Fibroblast of skin of abdomen (primary cell): Measurements from ENCODE around the gene SPOCD1.

Experiments
- DNase-seq: peaks from one replicate; pipeline ENCODE4 v3.0.0-alpha.2; 2013

SPOCD1 gene

DNA sequence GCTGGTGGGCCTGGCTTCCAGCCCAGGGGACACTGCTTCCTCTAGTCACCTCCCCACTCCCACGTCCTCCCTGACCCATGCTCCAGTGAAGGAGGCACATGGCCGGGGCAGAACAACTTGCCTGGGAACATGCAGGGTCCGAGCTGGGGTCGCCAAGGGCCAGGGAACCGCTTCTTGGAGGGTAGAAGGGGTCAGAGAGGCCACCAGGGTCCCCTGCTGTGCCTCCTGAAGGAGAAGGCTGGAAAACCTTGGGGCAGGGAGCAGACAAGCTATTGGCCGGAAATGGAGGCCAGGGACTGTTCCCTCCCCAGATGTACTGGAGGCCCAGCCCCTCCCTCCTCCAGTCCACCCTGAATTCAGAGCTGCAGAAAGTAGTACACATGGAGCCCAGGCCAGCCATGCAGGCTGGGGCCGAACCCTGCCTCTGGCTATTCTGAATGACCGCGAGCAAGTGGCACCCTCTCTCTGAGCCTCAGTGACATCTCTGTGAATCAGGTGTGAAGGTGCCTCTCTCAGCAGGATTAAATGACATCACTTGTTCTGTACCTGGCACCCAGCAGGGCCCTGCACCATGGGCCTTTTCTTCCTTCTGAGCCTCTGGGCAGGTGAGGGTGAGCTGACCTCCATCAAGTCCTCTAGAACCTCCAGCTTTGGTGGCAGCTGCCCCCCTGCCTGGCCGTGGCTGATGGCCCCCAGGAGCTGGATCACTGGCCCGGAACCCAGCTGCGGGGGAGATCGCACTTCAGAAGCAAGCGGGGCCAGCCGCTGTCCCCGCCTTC lies 15.7 kb downstream of the SPOCD1 start:
- DNase-seq = no peak

DNA sequence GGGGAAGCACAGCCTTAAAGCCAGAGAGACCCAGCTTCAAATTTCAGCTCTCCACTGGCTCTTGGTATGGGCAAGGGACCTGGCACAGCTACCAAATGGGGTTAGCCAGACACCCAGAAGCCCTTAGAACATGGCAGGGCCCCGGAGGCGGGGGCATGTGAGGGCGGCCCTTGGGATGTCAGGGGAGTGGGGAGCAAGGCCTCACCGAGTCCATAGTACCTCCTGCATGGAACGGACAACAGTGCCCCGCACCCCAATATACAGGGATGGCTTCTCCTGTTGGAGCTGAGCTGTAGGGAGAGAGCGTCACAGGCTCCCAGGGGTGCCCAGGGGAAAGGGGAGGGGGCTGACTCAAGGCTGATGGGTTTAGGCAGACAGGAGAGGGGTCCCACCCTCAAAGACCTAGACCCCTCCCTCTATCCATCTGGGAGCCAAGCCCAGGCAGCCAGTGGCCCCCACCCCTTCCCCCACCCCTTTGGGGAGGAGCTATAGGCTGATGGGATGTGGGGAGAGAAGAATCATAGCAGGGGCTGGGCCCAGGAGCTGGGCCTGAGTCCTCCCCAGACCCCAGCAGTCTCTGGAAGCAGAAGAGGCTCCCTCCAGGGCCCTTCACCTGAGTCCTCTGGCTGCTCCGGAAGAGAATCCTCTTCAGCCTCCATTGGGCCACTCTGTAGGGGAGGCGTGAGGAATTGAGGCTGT lies 16.5 kb downstream of the SPOCD1 start:
- no peak for DNase-seq

DNA sequence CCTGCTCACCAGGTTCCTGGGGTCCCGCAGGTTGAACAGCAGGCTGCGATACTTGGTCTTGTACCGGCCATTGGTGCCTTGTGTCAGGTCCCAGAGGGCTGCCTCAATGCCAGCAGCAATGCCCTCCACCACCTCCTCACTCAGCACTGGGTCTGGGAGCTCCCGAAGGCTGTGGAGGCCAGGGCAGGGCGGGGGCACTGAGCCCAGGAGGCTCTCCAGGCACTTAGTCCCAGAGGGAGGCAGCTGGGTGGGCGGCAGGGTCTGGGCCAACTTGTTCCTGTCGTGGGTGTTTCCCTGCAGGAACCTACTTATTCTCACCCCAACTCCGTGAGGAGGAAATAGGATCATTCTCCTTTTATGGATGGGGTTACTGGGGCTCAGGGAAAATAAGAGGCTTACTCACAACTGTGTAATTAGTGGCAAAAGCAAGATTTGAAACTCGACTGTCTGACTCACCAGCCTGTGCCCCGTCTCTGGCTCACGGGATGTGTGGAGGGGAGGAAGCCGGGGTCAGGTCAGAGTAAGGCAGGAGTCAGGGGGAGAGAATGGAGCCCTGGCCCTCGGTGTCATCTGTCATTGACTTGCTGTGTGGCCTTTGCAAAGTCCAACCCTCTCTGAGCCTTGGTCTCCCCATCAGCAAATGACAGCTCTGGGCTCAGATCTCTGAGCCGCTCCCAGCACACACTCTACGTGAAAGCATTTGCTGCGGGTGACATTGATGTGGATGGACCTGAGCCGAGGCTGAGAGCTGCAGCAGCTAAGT lies 17.2 kb downstream of the SPOCD1 start:
- peak; percentile 88 for DNase-seq

DNA sequence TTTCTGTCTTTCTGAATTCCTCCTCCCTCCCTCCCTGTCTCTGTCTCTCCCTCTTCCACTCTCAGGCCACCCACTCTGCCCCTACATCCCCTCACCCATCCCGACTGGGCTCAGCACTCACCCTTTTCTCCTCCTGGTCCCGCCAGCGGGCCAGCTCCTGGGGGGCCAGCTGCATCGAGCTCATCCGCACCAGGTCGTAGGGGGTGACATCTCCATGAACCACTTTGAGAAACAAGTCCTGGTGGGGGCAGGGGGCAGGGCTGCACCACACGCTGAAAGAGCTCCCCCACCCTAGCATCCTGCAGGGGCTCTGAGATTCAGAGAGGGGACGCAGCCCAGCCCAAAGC lies 17.8 kb downstream of the SPOCD1 start:
- no peak for DNase-seq

DNA sequence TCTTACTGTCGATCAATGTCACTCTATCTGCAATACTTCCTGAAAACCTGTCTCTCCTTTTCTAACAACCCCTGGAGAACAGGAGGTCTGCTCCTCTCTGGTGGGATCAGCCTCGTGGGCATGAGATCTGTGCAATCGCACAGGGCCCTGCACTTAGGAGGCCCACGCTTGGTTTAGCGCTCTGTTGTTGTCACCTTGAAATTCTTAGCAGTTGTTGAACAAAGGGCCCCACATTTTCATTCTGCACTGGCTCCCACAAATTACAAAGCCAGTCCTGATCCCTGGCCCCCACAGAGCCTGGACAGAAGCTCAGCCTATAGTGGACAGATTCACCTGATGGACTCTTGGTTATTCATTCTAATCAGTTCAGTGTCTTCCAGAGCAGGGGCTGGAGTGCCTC lies 18.6 kb downstream of the SPOCD1 start:
- no peak for DNase-seq

DNA sequence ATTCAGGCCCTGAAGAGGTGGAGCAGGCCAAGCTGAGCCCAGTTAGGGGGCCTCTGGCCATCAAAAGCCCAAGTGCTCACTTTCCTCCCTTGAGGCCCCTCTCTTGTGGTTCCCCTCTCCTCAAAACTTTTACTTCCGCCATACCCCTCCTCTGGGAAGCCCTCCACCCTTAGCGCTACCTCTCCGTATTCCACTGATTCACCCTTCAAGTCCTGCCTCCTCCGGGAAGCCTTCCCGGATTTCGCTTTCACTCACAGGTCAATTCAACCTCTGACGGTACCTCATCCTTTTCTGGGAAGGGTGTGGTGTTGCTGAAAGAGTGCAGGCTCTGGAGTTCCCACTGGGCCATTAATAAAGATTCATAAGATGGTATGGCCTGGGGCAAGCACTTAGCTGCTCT lies 19.1 kb downstream of the SPOCD1 start:
- DNase-seq = no peak

DNA sequence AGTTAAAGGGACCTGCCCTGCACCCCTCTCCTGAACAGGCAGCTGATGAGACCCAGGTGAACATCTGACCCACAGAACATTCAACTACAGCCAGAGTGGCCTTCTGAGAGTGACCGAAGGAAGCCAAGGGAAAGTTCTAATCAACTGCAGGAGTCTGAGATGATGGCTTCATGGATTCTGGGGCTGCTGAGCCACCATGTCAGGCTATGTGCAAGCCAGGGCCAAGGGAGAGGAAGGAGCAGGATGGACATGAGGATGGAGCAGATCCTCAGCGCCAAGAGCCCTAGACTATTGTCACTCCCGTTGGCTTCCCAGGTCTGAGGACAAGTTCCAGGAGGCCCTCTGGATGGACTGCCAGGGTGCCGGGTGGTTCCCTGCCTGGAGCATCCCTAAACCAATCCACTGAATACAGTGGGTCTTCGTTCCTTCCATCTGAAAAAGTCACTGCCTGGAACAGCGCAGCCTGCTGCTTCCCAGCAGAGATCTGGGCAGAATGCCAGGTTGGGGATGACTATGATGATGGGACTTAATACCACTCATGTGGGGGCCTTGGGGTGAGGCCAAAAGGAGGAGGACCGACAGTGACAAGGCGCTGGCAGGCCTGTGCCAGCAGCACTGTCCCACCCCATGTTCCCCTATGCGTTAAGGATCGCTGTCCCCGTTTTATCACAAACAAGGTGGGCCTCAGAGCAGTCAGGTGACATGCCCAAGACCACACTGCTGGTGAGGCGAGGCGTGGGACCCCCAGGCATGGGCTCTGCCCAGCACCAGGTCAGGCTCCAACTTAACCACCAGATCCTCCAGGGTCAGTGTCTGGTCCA lies 19.8 kb downstream of the SPOCD1 start:
- DNase-seq = peak; percentile 87

DNA sequence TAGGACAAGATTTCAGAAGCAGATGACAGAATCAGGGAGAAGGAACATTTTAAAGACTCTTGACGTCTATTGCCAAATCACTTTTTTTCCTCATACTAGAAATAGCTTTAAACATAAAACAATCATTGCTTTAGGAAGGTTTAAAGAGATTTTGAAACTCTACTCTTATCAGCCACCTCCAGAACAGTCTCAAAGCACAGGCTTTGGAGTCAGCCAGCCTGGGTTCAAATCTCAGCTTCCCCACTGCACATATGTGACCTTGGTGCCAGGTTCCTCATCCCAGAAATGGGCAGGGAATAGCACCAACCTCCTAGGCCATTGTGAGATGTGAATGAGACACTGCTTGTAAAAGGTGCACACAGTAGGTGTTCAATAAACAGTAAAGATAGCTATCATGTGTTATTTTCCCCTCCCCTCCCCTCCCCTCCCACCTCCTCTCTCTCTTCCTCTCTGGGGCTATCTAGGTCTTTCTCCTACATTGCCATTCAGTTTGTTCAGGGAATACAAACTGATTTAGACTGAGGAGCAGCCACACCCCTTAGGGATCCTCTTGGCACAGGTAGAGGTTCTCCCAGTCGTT lies 20.6 kb downstream of the SPOCD1 start:
- no peak for DNase-seq

DNA sequence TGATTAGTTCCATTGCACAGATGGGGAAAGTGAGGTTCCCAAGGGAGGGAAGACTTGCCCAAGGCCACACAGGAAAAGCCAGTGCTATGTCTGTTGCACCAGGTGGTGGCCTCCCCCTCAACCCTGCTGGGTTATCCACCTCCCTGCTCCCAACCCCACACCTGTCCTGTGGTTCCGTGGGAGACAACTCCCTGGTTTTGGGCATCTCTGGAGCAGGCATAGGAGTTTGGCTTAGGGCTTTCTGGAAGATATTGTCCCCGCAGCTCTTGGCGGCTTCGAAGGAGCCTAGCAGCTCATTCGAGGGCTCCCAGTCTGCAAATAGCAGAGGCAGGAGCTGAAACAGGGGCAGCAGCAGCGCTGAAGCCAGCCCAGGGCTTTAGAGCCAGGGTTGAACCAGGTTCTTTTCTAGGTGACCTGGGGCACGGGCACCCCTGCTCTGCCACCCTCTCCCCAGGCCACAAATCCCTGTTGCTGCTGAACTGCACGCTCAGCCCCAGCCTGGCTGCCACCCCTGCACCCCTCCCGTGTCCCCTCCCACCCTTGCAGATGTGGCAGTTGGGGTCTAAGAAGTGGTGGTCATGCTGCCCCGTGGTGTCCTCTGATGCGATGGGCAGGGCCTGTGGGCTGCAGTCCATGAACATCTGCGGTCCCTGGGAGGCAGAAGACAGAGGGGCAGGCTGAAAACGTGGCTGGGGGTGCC lies 22.1 kb downstream of the SPOCD1 start:
- DNase-seq = no peak

DNA sequence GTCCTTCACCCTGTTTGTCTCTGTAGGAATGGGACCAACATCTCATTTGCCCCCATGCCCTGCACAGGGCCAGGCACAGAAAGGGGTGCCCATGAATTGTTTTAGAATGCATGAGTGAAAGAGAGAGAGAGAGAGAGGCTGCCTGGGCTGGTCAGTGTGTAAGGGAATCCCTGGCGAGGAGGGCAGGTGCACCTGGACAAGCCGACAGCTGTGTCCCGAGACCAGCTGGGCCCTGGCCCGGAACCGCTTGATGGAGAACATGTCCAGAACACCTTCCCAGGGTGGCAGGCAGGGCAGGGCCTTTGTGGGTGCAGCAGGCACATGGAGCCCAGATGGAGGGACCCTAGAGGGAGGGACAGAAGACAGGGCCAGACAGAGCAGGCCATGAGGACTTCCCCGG lies 22.7 kb downstream of the SPOCD1 start:
- DNase-seq = no peak

DNA sequence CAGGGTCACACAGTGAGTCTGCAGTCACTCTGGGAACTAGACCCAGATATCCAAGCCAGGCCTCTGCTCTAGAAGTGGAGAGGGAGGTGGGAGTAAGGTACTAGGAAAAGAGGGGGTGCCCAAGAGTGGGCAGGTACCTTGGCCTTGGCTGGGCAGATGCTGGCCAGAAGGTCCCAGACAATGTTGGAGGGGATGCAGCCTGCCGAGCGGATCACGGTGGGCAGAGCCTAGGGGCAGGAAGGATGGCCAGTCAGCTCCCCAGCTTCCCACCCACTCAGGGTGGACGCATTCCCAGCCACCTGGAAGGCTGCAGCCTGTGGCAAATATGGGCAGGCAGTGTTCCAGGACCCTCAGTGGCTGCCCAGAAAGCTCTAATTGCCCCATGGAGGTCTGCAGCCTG lies 23.3 kb downstream of the SPOCD1 start:
- no peak for DNase-seq

DNA sequence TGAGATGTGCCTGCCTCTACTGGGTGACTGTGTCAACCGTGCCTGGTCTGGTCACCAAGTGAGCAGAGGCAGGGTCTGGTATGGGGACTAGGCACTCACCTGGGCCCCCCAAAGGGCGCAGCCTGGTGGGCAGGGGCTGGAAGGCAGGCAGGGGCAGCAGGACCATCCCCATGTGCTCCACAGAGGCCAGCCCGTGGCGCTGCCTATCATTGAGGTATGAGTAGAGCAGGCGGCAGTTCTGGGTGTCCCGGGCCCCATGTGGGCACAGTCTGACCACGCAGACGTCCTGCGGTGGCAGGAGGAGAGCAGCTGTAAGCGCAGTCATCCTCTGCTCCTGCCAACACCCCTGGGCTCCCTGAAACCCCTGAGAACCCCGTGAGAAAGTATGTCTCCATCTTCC lies 23.7 kb downstream of the SPOCD1 start:
- no peak for DNase-seq

DNA sequence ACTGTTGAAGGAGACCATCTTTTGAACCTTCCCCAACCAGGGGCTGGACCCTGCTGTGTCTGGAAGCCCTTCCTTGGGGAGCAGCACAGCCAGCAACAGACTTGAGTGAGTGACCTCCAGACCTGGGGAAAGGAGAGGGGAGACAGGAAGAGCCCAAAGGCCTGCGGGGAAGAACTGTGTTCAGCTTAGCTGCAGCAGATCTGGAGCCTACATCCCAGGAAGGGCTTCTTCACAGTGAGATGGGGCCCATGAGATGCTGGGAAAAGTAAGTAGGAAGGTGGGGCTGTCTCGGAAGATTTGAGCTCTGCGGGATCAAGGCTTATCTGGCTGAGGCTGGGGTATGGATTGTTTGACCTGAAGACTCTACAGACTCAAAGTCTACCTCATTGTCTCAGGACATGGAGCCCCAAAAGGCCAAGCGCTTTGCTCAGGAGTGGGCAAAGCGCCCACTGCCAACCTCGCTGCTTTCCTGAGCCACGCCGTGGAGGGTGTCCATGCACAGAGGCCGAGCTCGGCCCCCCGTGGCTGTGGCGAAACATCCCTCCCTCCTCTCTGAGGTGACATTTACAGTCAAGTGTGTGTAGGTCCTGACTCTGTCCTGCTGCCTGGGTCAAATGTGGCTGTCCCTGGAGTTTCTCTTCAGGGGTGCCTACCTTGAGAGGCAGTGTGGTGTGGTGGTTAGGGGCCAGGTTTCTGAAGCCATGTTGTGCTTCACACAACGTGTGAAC lies 24.5 kb downstream of the SPOCD1 start:
- DNase-seq = no peak

DNA sequence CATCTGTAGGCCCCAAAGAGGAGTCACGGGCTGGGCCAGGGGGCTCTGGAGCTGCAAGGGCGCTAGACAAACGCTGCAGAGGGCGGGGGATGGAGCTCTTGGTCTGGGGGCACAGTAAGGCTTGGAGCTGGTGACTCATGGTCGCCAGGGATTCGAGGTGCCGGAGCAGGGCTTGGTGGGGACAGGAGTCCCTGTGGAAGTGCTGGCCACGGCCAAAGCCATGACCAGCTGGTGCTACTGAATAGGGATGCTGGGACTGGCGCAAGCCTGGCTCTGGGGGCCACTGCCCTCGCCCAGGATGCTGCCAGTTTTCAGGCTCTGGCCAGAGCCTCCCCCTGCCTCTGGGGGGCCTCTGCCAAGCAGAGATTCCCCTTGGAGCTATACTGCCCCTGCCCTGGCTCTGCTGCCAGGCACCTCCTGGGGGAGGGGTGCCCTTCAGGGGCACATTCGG lies 25.2 kb downstream of the SPOCD1 start:
- no peak for DNase-seq

DNA sequence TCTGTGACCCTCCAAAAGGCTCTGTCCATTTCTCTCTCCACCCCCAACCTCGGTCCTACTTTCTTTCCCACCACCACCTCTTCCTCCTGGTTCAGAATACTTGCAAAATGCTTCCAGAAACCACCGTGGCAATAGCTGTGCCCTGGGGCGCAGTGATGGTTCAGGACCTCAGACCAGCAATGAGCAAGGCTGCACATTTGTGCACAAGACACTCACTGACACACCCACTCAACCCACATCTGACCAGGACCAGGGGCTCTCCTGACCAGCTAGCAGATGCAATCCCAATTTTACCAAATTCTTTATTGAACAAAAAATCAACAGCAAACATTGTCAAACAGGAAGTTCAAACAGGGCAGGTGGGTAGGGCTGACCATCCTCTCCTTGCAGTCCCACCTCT lies 25.7 kb downstream of the SPOCD1 start:
- DNase-seq = no peak

DNA sequence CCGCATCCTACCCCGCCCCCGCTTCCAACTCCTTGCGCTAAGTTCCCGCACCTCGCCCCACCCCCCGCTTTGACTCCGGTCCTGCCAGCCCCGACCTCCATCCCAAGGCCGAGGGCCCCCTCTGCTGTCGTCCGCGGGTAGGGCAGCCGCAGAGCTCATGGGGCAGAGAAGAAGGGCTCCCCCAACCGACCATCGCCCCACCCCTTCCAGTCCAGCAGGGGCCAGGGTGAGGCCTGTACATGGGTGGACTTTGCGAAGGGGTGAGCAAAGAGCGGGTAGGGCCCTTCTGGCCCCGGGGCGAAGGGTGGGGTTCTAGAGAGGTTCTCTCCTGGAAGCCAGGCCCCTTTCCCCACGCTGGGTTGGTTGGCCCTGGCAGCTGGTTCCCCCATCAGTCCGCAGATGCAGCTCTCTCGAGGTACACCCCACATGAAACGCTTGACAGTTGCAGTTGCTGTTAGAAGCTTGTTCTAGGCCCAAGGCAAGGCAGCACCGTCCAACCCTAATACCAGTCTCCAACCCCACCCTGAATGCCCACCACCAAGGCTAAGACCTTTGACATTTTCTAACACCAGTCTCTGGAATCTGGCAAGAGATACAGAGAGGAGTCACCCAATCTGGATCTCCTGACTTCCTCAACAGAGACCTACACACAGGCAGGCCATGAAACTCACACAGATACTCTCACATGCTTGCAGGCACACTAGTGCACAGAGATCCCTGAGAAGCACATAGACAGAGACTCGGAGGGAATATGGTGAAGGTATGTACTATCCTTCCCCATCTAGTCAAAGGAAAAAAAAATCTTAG lies 26.4 kb downstream of the SPOCD1 start:
- DNase-seq = peak; percentile 87

DNA sequence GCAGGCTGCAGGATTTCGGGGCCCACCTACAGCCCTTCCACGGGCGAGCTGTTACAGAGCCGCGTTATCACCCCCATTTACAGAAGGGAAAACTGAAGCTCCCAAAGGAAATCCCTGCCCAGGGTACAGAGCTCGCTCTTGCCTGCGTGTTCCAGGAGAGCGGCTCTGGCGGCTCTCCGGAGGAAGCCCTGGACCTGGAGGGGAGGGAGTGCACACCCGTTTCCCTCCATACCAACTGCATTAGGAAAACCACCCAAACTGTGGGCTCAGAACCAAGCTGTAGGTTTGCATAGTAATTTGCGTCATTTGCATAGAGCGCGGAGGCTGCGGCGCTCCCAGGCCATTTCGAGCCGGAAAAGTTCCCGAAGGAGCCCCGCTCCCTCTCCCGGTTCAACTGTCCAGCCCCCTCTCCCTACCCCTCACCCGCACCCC lies 27.0 kb downstream of the SPOCD1 start:
- DNase-seq = peak; percentile 77

DNA sequence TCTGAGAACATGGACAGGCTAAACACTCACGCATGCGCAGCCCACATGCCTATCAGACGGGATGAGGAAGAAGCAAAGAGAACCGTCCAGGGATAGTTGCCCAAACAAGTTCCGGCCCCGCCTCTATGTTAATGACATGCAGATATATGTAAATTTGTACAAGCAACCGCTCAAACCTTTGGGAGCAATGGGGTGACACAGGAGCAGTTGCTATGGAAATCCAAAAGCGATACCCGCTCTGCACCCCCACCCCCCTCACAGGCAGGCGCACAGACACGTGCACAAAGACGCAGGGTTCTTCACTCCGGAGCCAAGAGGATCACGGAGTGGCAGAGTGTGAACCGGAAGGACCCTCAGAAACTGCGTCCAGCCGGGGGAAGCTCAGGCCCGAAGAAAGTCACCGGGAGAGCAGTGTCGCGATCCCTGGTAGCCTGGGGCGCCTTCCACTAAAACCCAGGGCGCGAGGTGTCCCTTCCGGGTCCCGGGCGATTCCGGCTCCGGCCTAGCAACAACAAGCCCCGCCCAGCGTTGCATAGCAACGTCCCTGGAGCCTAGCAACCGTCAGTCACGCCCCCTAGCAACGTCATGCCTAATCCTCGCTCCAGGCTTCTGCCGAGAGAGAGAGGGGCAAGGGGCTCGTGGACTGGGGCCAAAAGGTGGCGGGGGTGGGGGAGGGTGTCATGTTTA lies 27.5 kb downstream of the SPOCD1 start:
- DNase-seq = peak; percentile 86

DNA sequence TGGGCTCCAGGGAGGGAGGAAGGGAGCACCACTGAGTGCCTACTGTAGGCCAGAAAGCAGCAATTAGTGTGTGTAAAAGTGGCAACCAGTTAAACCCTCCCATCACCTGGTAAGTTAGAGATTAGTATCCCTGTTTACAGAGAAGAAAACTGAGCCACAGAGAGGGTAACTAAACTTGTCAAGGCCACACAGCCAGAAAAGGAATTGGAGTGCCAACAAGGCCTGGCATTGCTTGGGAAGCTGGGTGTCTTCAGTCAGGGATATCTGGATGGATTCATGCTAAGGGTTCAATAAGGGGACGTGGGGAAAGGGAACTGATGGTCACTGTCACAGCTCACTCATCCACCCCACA lies 28.1 kb downstream of the SPOCD1 start:
- no peak for DNase-seq

DNA sequence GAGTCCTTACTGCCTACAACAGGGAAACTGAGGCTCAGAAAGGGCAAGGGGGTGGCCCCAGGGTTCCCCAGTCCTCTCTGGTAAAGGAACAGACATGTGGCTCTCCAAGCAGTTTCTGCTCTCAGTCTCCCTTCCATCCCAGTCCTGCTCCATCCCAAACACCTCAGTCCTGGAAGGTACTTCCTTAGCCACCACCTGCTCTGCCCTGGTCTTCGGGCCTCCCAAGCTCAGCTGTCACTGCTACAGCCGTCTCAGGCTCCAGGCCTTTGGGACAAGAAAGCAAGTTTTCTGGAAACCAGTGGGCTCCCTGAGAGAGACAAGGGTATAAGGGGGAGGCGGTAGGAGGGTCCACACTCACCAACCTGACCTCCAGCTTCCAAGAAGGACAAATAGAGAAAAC lies 28.6 kb downstream of the SPOCD1 start:
- DNase-seq = no peak
